Fibroblast of lung (primary cell): Measurements from ENCODE around the gene FUBP3. TPM values are rescaled to one million over a fixed set of nuclear protein-coding genes. Genes with fewer than 3 reads are reported as not detected.

Experiments used
- DNase-seq, 2 donors: peaks; one replicate each; pipeline versions ENCODE4 v3.0.0 to v3.0.0-alpha.2; 2010; ENCODE audit warnings: low read depth in 2 of 2
- H2AFZ ChIP-seq: 2 replicates; pipeline ENCODE4 v1.5.1; 2012; ENCODE audit warnings: low read length, control low read depth, inconsistent platforms
- H3K27ac ChIP-seq: 2 replicates; pipeline ENCODE4 v1.5.1; 2011; ENCODE audit warnings: low read length, control low read depth; ENCODE audit not compliant: insufficient read depth
- H3K27me3 ChIP-seq: 2 replicates; pipeline ENCODE4 v1.5.1; 2011; ENCODE audit warnings: mild to moderate bottlenecking, low read length; ENCODE audit not compliant: control insufficient read depth, insufficient read depth
- H3K36me3 ChIP-seq: 2 replicates; pipeline ENCODE4 v1.5.1; 2011; ENCODE audit warnings: low read length; ENCODE audit not compliant: control insufficient read depth, insufficient read depth
- H3K4me1 ChIP-seq: 2 replicates; pipeline ENCODE4 v1.5.1; 2011; ENCODE audit warnings: low read length; ENCODE audit not compliant: control insufficient read depth, insufficient read depth; ENCODE audit errors: extremely low read depth
- H3K4me2 ChIP-seq: 2 replicates; pipeline ENCODE4 v1.5.1; 2011; ENCODE audit warnings: low read length, control low read depth; ENCODE audit not compliant: insufficient read depth; ENCODE audit errors: extremely low read depth
- H3K4me3 ChIP-seq, 4 experiments: fragments of 200-600 bp in 1 of 4; sonication (generic) in 1 of 4; replicated peaks in 1 of 4; 2 replicates each; pipeline ENCODE4 v1.5.1; 2011 to 2016; ENCODE audit warnings: low read length in 4 of 4, low read depth in 3 of 4, mild to moderate bottlenecking in 3 of 4, control low read depth in 2 of 4, inconsistent platforms in 1 of 4, mixed read lengths in 1 of 4; ENCODE audit not compliant: insufficient read depth in 1 of 4; ENCODE audit errors: control extremely low read depth in 1 of 4
- H3K79me2 ChIP-seq: 2 replicates; pipeline ENCODE4 v1.5.1; 2012; ENCODE audit warnings: mild to moderate bottlenecking, low read length, inconsistent platforms; ENCODE audit not compliant: control insufficient read depth, insufficient read depth
- H3K9ac ChIP-seq: 2 replicates; pipeline ENCODE4 v1.5.1; 2011; ENCODE audit warnings: mild to moderate bottlenecking, low read length, control low read depth; ENCODE audit not compliant: insufficient read depth
- H3K9me3 ChIP-seq: 2 replicates; pipeline ENCODE4 v1.5.1; 2012; ENCODE audit warnings: low read depth, low read length; ENCODE audit not compliant: control insufficient read depth, insufficient read depth
- H4K20me1 ChIP-seq: 2 replicates; pipeline ENCODE4 v1.5.1; 2011; ENCODE audit warnings: low read length; ENCODE audit not compliant: control insufficient read depth, insufficient read depth; ENCODE audit errors: extremely low read depth
- CTCF ChIP-seq, 2 donors: IDR thresholded peaks in 1 of 2; conservative IDR thresholded peaks in 1 of 2; 1 replicate in 1 of 2; 2 replicates in 1 of 2; pipeline ENCODE4 v1.5.1; 2011 to 2012; ENCODE audit warnings: low read length in 2 of 2, control low read depth in 1 of 2, inconsistent platforms in 1 of 2, low read depth in 1 of 2, mild to moderate bottlenecking in 1 of 2
- EZH2 ChIP-seq: IDR thresholded peaks from 2 replicates; pipeline ENCODE4 v1.5.1; 2012; ENCODE audit warnings: low read length, control low read depth, mild to moderate bottlenecking; ENCODE audit errors: missing control alignments
- polyA plus RNA-seq, 2 donors: library from polyadenylated mRNA; depleted of rRNA in 1 of 2; stranded (reverse) in 1 of 2; unstranded in 1 of 2; fragments of >200 nt; gene quantifications; 2 replicates each; pipeline ENCODE4 v1.2.1, GENCODE V29; 2011 to 2012; ENCODE audit warnings: missing spikeins in 1 of 2
- total RNA-seq: library from RNA; depleted of rRNA; stranded (reverse); fragments of >200 nt; gene quantifications from 2 replicates; pipeline ENCODE4 v1.2.1, GENCODE V29; 2014

FUBP3 gene
- total and polyA plus RNA-seq, 2 donors (not counting 1 experiment from before 2014, with no cell fraction given): 35.7 to 36.2 TPM

DNA sequence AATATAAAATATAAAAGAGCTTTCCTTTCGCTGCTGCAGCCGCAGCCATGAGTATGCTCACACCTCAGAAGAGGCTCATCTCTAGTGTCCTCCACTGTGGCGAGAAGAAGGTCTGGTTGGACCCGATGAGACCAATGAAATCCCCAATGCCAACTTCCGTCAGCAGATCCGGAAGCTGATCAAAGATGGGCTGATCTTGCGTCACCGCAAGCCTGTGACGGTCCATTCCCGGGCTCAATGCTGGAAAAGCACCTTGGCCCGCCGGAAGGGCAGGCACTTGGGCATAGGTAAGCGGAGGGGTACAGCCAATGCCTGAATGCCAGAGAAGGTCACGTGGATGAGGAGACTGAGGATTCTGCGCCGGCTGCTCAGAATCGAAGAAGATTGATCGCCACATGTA is 72.4 kb downstream of the FUBP3 start:
- Histone ChIP-seq H3K27ac (no peak overlapping the region), H4K20me1 (no peaks in the 10 kb centered on the region), H3K79me2 (no peaks in the 10 kb centered on the region), H3K4me2 (no peak overlapping the region), H3K27me3 (peaks cover 11% of the 10 kb centered on the region), H3K36me3 (no peaks in the 10 kb centered on the region), H3K9ac (no peak overlapping the region), H3K4me1 (no peaks in the 10 kb centered on the region), H3K4me3 (no peak overlapping the region), H3K9me3 (no peaks in the 10 kb centered on the region), H2AFZ (no peak overlapping the region)
- no peak for DNase-seq
- TF ChIP-seq EZH2 (no peak), CTCF (conservative IDR thresholded peaks at IDR 0.05 in 1 of 2, IDR thresholded peaks at IDR 0.05 in 1 of 2; ENCODE audit: low read depth in 1 of 2, low read length in 2 of 2) (no peak)

- no peaks in the 10 kb centered on the region for H3K4me1 ChIP-seq
- H3K27me3 ChIP-seq: peaks cover 34% of the 10 kb centered on the region
- DNase-seq: no peak
- H3K79me2 ChIP-seq: no peaks in the 10 kb centered on the region
- H2AFZ ChIP-seq: no peak overlapping the region
- no peaks in the 10 kb centered on the region for H3K36me3 ChIP-seq
- no peak for TF ChIP-seq CTCF (conservative IDR thresholded peaks at IDR 0.05 in 1 of 2, IDR thresholded peaks at IDR 0.05 in 1 of 2; ENCODE audit: low read depth in 1 of 2, low read length in 2 of 2)
- TF ChIP-seq EZH2: no peak
- no peak overlapping the region for H3K4me2 ChIP-seq
- H3K9me3 ChIP-seq: no peaks in the 10 kb centered on the region
- H3K4me3 ChIP-seq: no peak overlapping the region
- no peaks in the 10 kb centered on the region for H4K20me1 ChIP-seq
- no peak overlapping the region for H3K9ac ChIP-seq
- no peak overlapping the region for H3K27ac ChIP-seq
These were observed 75.5 kb downstream of the FUBP3 start for GRCh38 chr9:130654879-130655278.

DNA sequence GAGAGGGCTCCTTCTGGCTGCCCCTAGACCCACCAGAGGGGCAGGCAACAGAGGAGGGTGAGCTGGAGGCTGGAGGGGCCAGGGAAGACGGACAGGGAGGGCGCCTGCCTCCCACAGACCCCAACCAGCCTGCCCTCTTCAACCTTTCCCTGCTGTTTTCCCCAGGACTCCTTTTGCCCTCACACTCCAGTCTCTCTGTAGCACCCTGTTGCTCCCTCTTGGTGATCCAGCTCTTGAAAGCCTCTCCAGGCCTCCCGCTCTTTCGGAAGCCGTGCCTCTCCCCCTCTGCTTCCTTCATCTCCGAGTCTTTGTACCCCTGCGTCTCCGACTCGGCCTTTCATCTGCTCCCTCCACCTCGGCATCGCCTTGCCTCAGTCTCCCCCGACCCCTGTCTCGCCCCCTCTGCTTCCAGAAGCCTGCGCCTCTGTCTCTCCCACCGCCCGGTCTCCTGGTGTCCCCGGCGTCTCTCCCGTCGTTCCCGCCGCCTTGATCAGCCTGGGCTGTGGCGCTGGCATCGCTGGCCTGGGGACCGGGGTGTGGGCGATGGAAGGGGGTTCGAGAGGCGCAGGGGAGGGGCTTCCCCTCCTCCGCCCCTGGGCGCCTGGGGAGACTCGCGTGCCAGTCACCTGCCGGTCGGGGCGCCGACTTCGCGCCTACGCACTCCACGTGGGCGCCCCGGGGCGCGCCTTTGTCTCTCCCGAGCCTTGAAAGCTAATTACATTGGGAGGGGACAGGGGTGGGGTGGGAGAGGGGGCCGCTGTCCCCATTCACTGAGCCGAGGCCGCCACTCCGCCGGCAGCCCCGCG is 79.7 kb downstream of the FUBP3 start:
- H3K4me2 ChIP-seq: no peak overlapping the region
- no peak overlapping the region for H3K4me3 ChIP-seq
- H3K9ac ChIP-seq: no peak overlapping the region
- no peaks in the 10 kb centered on the region for H3K9me3 ChIP-seq
- no peak for DNase-seq
- no peak overlapping the region for H3K27ac ChIP-seq
- TF ChIP-seq CTCF (conservative IDR thresholded peaks at IDR 0.05 in 1 of 2, IDR thresholded peaks at IDR 0.05 in 1 of 2; ENCODE audit: low read depth in 1 of 2, low read length in 2 of 2): no peak
- TF ChIP-seq EZH2: peak; percentile 82
- no peaks in the 10 kb centered on the region for H3K4me1 ChIP-seq
- H2AFZ ChIP-seq: no peak overlapping the region
- H3K27me3 ChIP-seq: peaks cover 74% of the 10 kb centered on the region
- no peaks in the 10 kb centered on the region for H4K20me1 ChIP-seq
- H3K36me3 ChIP-seq: no peaks in the 10 kb centered on the region
- no peaks in the 10 kb centered on the region for H3K79me2 ChIP-seq
